HUDEP-2 (cell line): ENCODE results near the gene CAGE1.
A peak's percentile ranks its signal among the peaks of the same experiment; 100 is the strongest.
"Not testable (repeated sequence)": the region's sequence is repeated elsewhere in the genome, so short reads cannot be mapped to it uniquely, and the experiment has no call there.

ENCODE experiments used
- DNase-seq, 76 experiments: peaks; one replicate each; lab custom pipeline; 2025; ENCODE audit not compliant: unreplicated experiment in 76 of 76; lab: John Stamatoyannopoulos, UW

The CAGE1 gene

DNA sequence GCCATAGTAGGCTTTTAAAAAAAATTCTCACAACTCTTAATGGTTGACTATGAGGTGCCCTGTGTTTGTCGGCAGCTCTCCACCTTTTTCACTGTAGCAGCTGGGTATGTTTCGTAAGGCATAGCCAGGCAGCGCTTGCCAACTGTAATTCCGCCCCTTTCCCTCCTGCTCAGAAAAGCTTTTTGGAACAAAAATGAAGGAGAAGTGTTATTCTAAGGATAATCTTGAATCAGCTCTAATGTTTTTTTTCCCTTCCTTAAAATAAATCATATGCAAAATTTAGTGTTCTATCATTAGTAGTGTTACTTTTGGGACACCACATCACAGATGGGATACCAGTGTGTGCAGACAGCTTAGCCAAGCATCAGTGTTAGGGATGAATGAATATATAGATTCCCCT is 21.3 kb upstream of the CAGE1 start:
- DNase-seq: no peak

DNA sequence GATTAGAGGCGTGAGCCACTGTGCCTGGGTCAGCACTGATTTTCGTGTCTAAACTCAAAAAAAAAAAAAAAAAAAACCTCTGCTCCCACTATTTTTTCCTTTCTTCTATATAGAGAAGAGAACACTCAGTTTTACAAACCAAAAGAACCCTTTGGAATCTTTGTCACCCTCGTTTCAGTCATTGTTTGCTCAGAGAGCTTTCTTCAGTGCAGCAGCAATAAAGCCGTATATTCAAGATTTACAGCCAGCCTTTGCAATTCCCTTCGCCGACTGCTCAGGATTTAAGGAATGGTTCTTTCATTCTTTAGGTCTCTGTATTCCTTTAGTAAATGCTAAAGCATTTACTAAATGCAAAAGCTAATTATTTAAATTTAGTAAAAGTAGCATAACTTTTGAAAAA is 20.2 kb upstream of the CAGE1 start:
- DNase-seq: no peak

GRCh38 chr6:7406743-7407142 is 17.2 kb upstream of the CAGE1 start:
- no peak for DNase-seq

GRCh38 chr6:7404546-7404945 is 15.0 kb upstream of the CAGE1 start:
- DNase-seq: no peak

- no peak for DNase-seq
Measured at GRCh38 chr6:7402716-7403115, 13.2 kb upstream of the CAGE1 start.

DNA sequence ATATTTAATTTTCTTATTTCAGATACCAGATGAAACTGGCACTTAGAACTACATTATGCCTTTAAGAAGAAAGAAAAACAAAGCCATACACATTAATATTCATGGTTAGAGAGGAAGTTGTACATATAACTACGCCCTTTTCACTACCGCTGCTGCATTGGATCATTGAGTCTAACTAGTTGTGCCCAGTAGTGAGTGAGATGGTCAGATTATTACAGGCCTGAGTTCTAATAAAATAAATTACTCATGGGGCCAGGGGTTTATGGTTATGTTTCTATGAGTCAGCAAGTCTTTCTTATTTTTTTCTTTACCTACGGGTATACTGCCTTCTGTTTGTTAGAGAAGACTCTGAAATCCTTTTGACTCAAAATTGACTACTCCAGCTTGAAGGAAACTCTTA is 11.5 kb upstream of the CAGE1 start:
- no peak for DNase-seq

GRCh38 chr6:7392402-7392801 is 2.9 kb upstream of the CAGE1 start:
- DNase-seq: no peak

DNA sequence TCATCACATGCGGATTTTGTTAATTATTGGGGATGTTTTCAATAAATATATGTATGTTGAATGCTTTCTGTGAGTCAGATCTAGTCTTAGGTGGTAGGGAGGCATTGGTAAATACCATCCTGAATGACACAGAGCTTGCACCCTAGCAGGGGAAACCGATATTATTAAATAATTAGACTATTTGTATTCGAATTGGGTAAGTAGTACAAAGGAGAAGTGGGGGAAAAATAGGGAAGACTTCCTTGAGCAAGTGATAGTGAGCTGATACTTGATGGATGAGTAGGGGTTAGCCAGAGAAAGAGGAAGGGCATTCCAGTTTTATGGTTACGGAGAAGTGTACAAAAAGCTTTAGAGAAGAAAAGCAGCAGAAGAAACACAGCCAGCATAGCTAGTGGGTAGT is 1.6 kb upstream of the CAGE1 start:
- DNase-seq: no peak

GRCh38 chr6:7390226-7390878 is 810 bp upstream of the CAGE1 start:
- DNase-seq: peak in 9 of 76 experiments; percentile 5 to 67 (median 24)

GRCh38 chr6:7389162-7389450 is 436 bp downstream of the CAGE1 start:
- peak in 16 of 76 experiments; percentile 51 to 88 (median 74) for DNase-seq

DNA sequence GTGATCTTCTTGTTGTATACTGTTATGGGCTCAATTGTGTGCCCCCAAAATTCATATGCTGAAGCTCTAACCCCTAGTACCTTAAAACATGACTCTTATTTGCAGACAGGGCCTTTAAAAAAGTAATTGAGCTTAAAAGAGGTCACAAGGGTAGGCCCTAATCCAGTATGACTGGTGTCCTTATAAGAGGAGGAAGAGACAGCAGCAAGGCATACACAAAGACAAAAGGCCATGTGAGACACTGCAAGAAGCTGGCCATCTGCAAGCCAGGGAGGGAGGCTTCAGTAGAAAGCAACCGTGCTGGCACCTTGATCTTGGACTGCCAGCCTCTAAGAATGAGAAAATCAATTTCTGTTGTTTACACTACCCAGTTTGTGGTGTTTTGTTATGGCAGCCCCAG is 8.4 kb downstream of the CAGE1 start:
- no peak for DNase-seq

- DNase-seq: no peak
Measured at GRCh38 chr6:7378740-7379139, 10.8 kb downstream of the CAGE1 start.

DNA sequence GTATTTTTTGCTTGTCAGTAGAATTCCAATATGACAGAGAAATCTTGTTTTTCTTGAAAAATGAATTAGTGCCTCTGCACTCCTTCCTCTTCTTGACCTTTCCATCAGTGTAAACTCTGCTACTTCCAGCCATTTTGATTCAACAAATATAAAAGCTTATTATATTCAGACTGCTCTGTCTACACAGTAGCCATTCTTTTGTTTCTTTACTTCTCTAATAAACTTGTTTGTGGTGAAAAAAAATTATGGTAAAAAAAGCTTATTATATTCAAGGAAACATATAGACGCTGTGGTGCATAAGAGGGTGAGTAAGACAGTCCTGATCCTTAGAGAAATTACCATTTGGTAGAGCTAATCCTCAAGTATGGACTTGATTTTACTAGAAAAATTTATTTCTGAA is 11.6 kb downstream of the CAGE1 start:
- no peak for DNase-seq

GRCh38 chr6:7373739-7374138 is 15.8 kb downstream of the CAGE1 start:
- no peak for DNase-seq

DNA sequence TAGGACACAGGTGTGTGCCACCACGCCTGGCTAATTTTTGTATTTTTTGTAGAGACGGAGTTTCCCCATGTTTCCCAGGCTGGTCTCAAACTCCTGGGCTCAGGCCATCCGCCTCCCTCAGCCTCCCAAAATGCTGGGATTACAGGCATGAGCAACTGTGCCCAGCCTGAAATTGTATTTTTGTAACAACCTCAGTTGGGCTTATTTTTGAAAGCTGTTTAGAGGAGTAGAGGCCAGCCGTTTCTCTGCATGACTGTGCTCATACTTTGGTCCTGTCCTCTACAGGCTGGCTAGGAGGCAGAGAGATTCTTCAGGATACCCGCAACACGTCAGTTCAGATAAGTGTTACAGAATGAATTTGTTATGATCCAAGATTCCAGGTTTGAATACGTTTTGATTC is 22.1 kb downstream of the CAGE1 start:
- DNase-seq: no peak

DNA sequence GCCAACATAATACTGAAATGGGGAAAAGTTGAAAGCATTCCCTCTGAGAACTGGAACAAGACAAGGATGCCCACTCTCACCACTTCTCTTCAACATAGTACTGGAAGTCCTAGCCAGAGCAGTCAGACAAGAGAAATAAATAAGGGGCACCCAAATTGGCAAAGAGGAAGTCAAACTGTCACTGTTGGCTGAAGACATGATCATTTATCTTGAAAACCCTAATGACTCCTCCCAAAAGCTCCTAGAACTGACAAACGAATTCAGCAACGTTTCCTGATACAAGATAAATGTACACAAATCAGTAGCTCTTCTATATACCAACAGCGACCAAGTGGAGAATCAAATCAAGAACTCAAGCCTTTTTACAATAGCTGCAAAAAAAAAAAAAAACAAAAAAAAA is 37.6 kb downstream of the CAGE1 start:
- peak in 13 of 76 experiments; percentile 8 to 63 (median 33) for DNase-seq

GRCh38 chr6:7350591-7350990 is 39.0 kb downstream of the CAGE1 start:
- not testable (repeated sequence) for DNase-seq

DNA sequence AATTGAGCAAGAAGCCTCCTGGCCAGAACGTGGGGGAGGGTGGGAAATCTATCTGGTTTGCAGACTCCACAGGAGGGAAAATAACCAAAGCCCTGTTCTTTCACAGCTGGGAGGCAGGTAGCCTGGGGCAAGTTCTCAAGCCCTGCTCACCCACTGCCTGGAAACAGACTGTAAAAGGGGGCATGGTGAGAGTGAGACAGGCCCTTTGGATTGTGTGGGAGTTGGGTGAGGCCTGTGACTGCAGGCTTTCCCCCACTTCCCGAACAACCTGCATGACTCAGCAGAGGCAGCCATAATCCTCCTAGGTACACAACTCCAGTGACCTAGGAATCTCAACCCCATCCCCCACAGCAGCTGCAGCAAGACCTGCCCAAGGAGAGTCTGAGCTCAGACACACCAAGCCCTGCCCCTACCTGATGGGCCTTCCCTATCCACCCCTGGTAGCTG is 42.0 kb downstream of the CAGE1 start:
- DNase-seq: not testable (repeated sequence)

DNA sequence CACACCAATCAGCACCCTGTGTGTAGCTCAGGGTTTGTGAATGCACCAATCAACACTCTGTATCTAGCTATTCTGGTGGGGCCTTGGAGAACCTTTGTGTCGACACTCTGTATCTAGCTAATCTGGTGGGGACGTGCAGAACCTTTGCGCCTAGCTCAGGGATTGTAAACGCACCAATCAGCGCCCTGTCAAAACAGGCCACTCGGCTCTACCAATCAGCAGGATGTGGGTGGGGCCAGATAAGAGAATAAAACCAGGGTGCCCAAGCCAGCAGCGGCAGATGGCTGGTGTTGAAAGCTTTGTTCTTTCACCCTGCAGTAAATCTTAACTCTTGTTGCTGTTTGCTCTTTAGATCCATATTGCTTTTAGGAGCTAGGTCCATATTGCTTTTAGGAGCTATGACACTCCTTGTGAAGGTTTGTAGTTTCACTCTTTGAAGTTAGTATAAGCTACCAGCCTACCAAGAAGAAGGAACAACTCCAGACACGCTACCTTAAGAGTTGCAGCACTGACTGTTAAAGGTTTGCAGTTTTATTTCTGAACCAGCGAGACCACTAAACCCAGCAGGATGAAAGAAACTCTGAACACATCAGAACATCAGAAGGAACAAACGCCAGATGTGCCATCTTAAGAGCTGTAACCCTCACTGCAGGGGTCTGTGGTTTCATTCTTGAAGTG is 44.6 kb downstream of the CAGE1 start:
- DNase-seq: not testable (repeated sequence)

DNA sequence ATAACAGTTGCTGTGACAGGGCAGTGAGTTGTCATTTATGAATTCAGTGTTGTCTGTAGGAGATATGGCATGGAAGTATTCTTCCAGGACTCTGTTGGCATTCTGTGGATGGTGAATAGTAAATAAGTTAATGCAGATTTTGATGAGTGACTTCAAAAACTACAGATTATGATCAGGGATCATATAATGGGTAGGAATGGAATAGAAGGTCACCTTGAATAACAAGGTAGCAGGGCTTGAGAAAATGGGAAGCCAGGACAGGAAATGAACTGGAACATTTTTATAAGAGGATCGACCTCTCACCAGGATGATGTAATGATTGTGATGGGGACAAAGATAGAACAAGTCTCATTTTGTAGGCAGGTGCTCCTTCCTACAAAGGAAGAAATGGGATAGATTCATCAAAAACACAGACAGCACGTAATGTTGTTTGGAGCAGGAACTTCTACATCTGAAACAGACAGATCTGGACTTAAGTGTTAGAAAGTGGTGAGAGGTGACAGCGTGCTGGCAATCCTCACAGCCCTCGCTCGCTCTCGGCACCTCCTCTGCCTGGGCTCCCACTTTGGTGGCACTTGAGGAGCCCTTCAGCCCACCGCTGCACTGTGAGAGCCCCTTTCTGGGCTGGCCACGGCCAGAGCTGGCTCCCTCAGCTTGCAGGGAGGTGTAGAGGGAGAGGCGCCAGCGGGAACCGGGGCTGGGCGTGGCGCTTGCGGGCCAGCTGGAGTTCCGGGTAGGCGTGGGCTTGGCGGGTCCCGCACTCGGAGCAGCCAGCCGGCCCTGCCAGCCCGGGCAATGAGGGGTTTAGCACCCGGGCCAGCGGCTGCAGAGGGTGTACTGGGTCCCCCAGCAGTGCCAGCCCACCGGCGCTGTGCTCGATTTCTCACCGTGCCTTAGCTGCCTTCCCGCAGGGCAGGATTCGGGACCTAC is 45.7 kb downstream of the CAGE1 start:
- DNase-seq: no peak

- DNase-seq: peak in 57 of 76 experiments; percentile 9 to 77 (median 40)
Measured at GRCh38 chr6:7341989-7342742, 47.4 kb downstream of the CAGE1 start.
